HCT116 (cell line): Measurements from ENCODE around the gene ATXN1. TPM values are rescaled to one million over a fixed set of nuclear protein-coding genes. Genes with fewer than 3 reads are reported as not detected.

Experiments used
- ATAC-seq: fragments of 200-7000 bp; cut with Tn5 transposase; 2 replicates; pipeline ENCODE4 v1.9.1; 2020; ENCODE audit warnings: mild to moderate bottlenecking, moderate library complexity
- BruUV-seq: library from RNA; stranded (reverse); fragments of 400-500 nt; replicated peaks from 2 replicates; lab custom pipeline; 2021; lab: Mats Ljungman, UMichigan
- CTCF ChIA-PET: fragments of 300-600 bp; sonication (Branson Sonifier 250); formaldehyde crosslinking; loops from one replicate; lab custom pipeline; 2021; ENCODE audit warnings: antibody characterized with exemption; lab: Charles Lee
- POLR2A ChIA-PET: fragments of 300-600, 350-600 bp; sonication (Branson Sonifier 250); formaldehyde crosslinking; loops from one replicate; lab custom pipeline; 2021; ENCODE audit warnings: antibody characterized with exemption; lab: Charles Lee
- RAD21 ChIA-PET, 2 experiments: fragments of 300-600 bp; sonication (Branson Sonifier 250); formaldehyde crosslinking; loops; one replicate each; lab custom pipeline; 2023; ENCODE audit warnings: low total read pairs in 2 of 2; ENCODE audit not compliant: uncharacterized antibody in 2 of 2, unreplicated experiment in 2 of 2, low non-redundant PET in 1 of 2; lab: Charles Lee
- DNase-seq: peaks from one replicate; pipeline ENCODE4 v3.0.0-alpha.2; 2010; ENCODE audit warnings: low read depth, low spot score
- H2AFZ ChIP-seq: fragments of 200-600 bp; shearing (Covaris generic), sonication (generic); 2 replicates; pipeline ENCODE4 v1.6.1; 2017; ENCODE audit warnings: low read depth, mixed run types, mixed read lengths, antibody characterized with exemption, low read length; ENCODE audit not compliant: poor library complexity, severe bottlenecking
- H3K27ac ChIP-seq: 2 replicates; pipeline ENCODE4 v1.5.1; 2012; ENCODE audit warnings: low read depth, low read length
- H3K27me3 ChIP-seq: fragments of 200-600 bp; sonication (generic); 2 replicates; pipeline ENCODE4 v1.6.1; 2016; ENCODE audit warnings: mixed run types, low read length, mixed read lengths; ENCODE audit not compliant: insufficient read depth
- H3K36me3 ChIP-seq, 2 experiments: fragments of 200-500 bp in 1 of 2; fragments of 200-600 bp in 1 of 2; sonication (Bioruptor generic) in 1 of 2; sonication (generic) in 1 of 2; 2 replicates each; pipeline versions ENCODE4 v1.5.1 to v1.6.1; 2014 to 2016; ENCODE audit warnings: low read length in 2 of 2, inconsistent platforms in 1 of 2, mixed read lengths in 1 of 2, mixed run types in 1 of 2; ENCODE audit not compliant: insufficient read depth in 2 of 2, control insufficient read depth in 1 of 2
- H3K4me1 ChIP-seq, 2 experiments: fragments of 200-600 bp in 1 of 2; sonication (generic) in 1 of 2; 2 replicates each; pipeline versions ENCODE4 v1.5.1 to v1.6.1; 2012 to 2017; ENCODE audit warnings: low read length in 2 of 2, inconsistent platforms in 1 of 2, mild to moderate bottlenecking in 1 of 2, mixed read lengths in 1 of 2, mixed run types in 1 of 2, moderate library complexity in 1 of 2; ENCODE audit not compliant: insufficient read depth in 2 of 2, control insufficient read depth in 1 of 2
- H3K4me2 ChIP-seq: fragments of 200-600 bp; sonication (generic); 2 replicates; pipeline ENCODE4 v1.6.1; 2017; ENCODE audit warnings: mixed run types, low read length, mixed read lengths
- H3K4me3 ChIP-seq, 2 experiments: fragments of 200-600 bp in 1 of 2; sonication (generic) in 1 of 2; replicated peaks in 1 of 2; 2 replicates each; pipeline ENCODE4 v1.5.1; 2011 to 2016; ENCODE audit warnings: low read length in 2 of 2, control low read depth in 1 of 2, low read depth in 1 of 2, mild to moderate bottlenecking in 1 of 2, mixed read lengths in 1 of 2, mixed run types in 1 of 2
- H3K79me2 ChIP-seq: fragments of 200-600 bp; sonication (generic); 2 replicates; pipeline ENCODE4 v1.6.1; 2017; ENCODE audit warnings: mild to moderate bottlenecking, mixed run types, low read length, moderate library complexity, mixed read lengths; ENCODE audit not compliant: insufficient read depth
- H3K9ac ChIP-seq: fragments of 200-600 bp; sonication (generic); 2 replicates; pipeline ENCODE4 v1.6.1; 2016; ENCODE audit warnings: low read length, mixed read lengths
- H3K9me2 ChIP-seq: fragments of 200-600 bp; sonication (generic), shearing (Covaris generic); 2 replicates; pipeline ENCODE4 v1.6.1; 2017; ENCODE audit warnings: mixed run types, mild to moderate bottlenecking, moderate library complexity; ENCODE audit not compliant: insufficient read depth
- H3K9me3 ChIP-seq, 2 experiments: fragments of 200-500 bp in 1 of 2; fragments of 200-600 bp in 1 of 2; sonication (Bioruptor generic) in 1 of 2; sonication (generic) in 1 of 2; 2 replicates each; pipeline ENCODE4 v1.6.1; 2014 to 2017; ENCODE audit warnings: low read length in 2 of 2, mixed read lengths in 2 of 2, inconsistent platforms in 1 of 2, low read depth in 1 of 2, mild to moderate bottlenecking in 1 of 2, mixed run types in 1 of 2, moderate library complexity in 1 of 2; ENCODE audit not compliant: control insufficient read depth in 1 of 2, insufficient read depth in 1 of 2
- H4K20me1 ChIP-seq: fragments of 200-600 bp; sonication (generic), shearing (Covaris generic); 2 replicates; pipeline ENCODE4 v1.6.1; 2017; ENCODE audit warnings: mixed run types, mild to moderate bottlenecking, moderate library complexity; ENCODE audit not compliant: insufficient read depth
- CBX3 ChIP-seq: IDR thresholded peaks from 2 replicates; pipeline ENCODE4 v1.6.1; 2012; ENCODE audit warnings: low read depth
- CEBPB ChIP-seq: IDR thresholded peaks from 2 replicates; pipeline ENCODE4 v1.6.1; 2012; ENCODE audit warnings: low read depth
- ELF1 ChIP-seq: IDR thresholded peaks from 2 replicates; pipeline ENCODE4 v1.6.1; 2012; ENCODE audit warnings: low read depth, borderline replicate concordance
- EZH2 ChIP-seq: fragments of 200-600 bp; sonication (generic); IDR thresholded peaks from 2 replicates; pipeline ENCODE4 v1.6.1; 2017; ENCODE audit warnings: antibody characterized with exemption, mixed run types
- EZH2phosphoT487 ChIP-seq: fragments of 200-600 bp; IDR thresholded peaks from 2 replicates; pipeline ENCODE4 v1.6.1; 2018; ENCODE audit warnings: antibody characterized with exemption, borderline replicate concordance
- JUND ChIP-seq: IDR thresholded peaks from 2 replicates; pipeline ENCODE4 v1.6.1; 2012
- POLR2A ChIP-seq: IDR thresholded peaks from 2 replicates; pipeline ENCODE4 v1.7.0; 2011; ENCODE audit warnings: borderline replicate concordance; ENCODE audit not compliant: insufficient read depth, insufficient read length; ENCODE audit errors: extremely low read depth
- POLR2AphosphoS5 ChIP-seq: IDR thresholded peaks from 2 replicates; pipeline ENCODE4 v1.6.1; 2011; ENCODE audit warnings: mild to moderate bottlenecking, low read depth, low read length, moderate library complexity
- RAD21 ChIP-seq: IDR thresholded peaks from 2 replicates; pipeline ENCODE4 v1.6.1; 2012; ENCODE audit warnings: low read depth, mild to moderate bottlenecking
- SIN3A ChIP-seq: IDR thresholded peaks from 2 replicates; pipeline ENCODE4 v1.6.1; 2012; ENCODE audit warnings: low read depth
- SP1 ChIP-seq: IDR thresholded peaks from 2 replicates; pipeline ENCODE4 v1.6.1; 2012; ENCODE audit warnings: low read depth
- SRF ChIP-seq: IDR thresholded peaks from 2 replicates; pipeline ENCODE4 v1.6.1; 2012; ENCODE audit warnings: low read depth
- TCF7L2 ChIP-seq: IDR thresholded peaks from 2 replicates; pipeline ENCODE4 v1.7.0; 2011; ENCODE audit warnings: borderline replicate concordance, inconsistent platforms; ENCODE audit not compliant: insufficient read depth, insufficient read length; ENCODE audit errors: extremely low read depth
- YY1 ChIP-seq: IDR thresholded peaks from 2 replicates; pipeline ENCODE4 v1.6.1; 2011; ENCODE audit warnings: low read length, low read depth, moderate library complexity, mild to moderate bottlenecking; ENCODE audit not compliant: insufficient replicate concordance; ENCODE audit errors: extremely low read depth
- ZFX ChIP-seq: fragments of 450-650 bp; IDR thresholded peaks from 2 replicates; pipeline ENCODE4 v1.6.1; 2017
- ZNF274 ChIP-seq: fragments of 200-500 bp; sonication (Bioruptor generic); IDR thresholded peaks from 2 replicates; pipeline ENCODE4 v1.6.1; 2014; ENCODE audit warnings: mild to moderate bottlenecking, low read depth, low read length, inconsistent platforms
- intact Hi-C: fragments of 100-400 bp; cut with micrococcal nuclease; formaldehyde crosslinking; loops from 2 replicates; pipeline ENCODE4 v1.10.0; 2022
- total RNA-seq: library from RNA; stranded (reverse); gene quantifications from one replicate; pipeline ENCODE4 v1.2.1, GENCODE V29; 2021; ENCODE audit not compliant: unreplicated experiment
- TF ChIP-seq, protein P1 (sequence below): IDR thresholded peaks from 2 replicates; pipeline ENCODE4 v1.6.1; 2012
- TF ChIP-seq, protein P2 (sequence below), 3 experiments: fragments of 200-600 bp in 1 of 3; sonication (generic) in 1 of 3; IDR thresholded peaks in 2 of 3; conservative IDR thresholded peaks in 1 of 3; 2 replicates each; pipeline ENCODE4 v1.5.1; 2012 to 2017; ENCODE audit warnings: low read depth in 2 of 3, low read length in 2 of 3, antibody characterized with exemption in 1 of 3, borderline replicate concordance in 1 of 3, control low read depth in 1 of 3, mild to moderate bottlenecking in 1 of 3, mixed read lengths in 1 of 3, mixed run types in 1 of 3, moderate library complexity in 1 of 3; ENCODE audit not compliant: insufficient read depth in 1 of 3
- TF ChIP-seq, protein P3 (sequence below): IDR thresholded peaks from 2 replicates; pipeline ENCODE4 v1.6.1; 2011; ENCODE audit warnings: mild to moderate bottlenecking, low read length, moderate library complexity; ENCODE audit not compliant: insufficient replicate concordance; ENCODE audit errors: extremely low read depth
- TF ChIP-seq, protein P4 (sequence below): IDR thresholded peaks from 2 replicates; pipeline ENCODE4 v1.6.1; 2012

ATXN1 gene
- total RNA-seq, 1 experiment from 2014 or later: 21.0 TPM

DNA sequence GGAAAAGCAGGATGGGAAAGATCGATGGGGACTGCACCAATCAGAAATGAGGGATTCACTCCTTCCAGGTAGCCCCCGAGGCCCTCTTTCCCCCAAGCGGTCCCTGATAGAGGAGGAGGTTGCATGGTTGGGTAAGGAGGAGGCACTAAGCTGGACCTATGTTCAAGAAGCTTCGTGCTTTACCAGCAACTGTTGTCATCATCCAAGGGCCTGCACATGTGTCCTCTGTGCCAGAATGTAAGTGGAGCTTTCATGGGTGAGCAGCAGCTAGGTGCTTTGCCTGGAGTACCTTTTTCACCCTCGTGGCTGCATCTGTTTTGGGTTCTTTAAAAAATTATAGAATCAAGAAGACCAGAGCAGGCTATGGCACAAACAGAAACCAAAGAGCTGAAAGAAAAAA, 468.8 kb downstream of the ATXN1 start:
- Histone ChIP-seq H2AFZ (no peak overlapping the region), H3K4me2 (no peak overlapping the region), H3K27ac (no peak overlapping the region), H3K4me3 (no peak overlapping the region), H3K4me1 (no peaks in the 10 kb centered on the region), H4K20me1 (no peaks in the 10 kb centered on the region), H3K9me3 (no peaks in the 10 kb centered on the region)
- ChIA-PET POLR2A (no interaction called here), RAD21 (no interaction called here)
- ATAC-seq (no peak), DNase-seq (no peak)
- TF ChIP-seq ZFX (no peak), SIN3A (no peak), POLR2A (no peak), SP1 (no peak), ZNF274 (no peak), CEBPB (no peak), EZH2phosphoT487 (no peak), ELF1 (no peak), JUND (no peak), CBX3 (no peak), YY1 (no peak), POLR2AphosphoS5 (no peak), EZH2 (no peak), TCF7L2 (no peak), RAD21 (no peak), SRF (no peak)
- TF ChIP-seq, protein P1, sequence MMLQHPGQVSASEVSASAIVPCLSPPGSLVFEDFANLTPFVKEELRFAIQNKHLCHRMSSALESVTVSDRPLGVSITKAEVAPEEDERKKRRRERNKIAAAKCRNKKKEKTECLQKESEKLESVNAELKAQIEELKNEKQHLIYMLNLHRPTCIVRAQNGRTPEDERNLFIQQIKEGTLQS: no peak
- TF ChIP-seq, protein P2, sequence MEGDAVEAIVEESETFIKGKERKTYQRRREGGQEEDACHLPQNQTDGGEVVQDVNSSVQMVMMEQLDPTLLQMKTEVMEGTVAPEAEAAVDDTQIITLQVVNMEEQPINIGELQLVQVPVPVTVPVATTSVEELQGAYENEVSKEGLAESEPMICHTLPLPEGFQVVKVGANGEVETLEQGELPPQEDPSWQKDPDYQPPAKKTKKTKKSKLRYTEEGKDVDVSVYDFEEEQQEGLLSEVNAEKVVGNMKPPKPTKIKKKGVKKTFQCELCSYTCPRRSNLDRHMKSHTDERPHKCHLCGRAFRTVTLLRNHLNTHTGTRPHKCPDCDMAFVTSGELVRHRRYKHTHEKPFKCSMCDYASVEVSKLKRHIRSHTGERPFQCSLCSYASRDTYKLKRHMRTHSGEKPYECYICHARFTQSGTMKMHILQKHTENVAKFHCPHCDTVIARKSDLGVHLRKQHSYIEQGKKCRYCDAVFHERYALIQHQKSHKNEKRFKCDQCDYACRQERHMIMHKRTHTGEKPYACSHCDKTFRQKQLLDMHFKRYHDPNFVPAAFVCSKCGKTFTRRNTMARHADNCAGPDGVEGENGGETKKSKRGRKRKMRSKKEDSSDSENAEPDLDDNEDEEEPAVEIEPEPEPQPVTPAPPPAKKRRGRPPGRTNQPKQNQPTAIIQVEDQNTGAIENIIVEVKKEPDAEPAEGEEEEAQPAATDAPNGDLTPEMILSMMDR (IDR thresholded peaks at IDR 0.05 in 2 of 3, conservative IDR thresholded peaks at IDR 0.05 in 1 of 3; ENCODE audit: borderline replicate concordance in 1 of 3, insufficient read depth in 1 of 3, low read depth in 2 of 3, low read length in 2 of 3): no peak
- TF ChIP-seq, protein P3, sequence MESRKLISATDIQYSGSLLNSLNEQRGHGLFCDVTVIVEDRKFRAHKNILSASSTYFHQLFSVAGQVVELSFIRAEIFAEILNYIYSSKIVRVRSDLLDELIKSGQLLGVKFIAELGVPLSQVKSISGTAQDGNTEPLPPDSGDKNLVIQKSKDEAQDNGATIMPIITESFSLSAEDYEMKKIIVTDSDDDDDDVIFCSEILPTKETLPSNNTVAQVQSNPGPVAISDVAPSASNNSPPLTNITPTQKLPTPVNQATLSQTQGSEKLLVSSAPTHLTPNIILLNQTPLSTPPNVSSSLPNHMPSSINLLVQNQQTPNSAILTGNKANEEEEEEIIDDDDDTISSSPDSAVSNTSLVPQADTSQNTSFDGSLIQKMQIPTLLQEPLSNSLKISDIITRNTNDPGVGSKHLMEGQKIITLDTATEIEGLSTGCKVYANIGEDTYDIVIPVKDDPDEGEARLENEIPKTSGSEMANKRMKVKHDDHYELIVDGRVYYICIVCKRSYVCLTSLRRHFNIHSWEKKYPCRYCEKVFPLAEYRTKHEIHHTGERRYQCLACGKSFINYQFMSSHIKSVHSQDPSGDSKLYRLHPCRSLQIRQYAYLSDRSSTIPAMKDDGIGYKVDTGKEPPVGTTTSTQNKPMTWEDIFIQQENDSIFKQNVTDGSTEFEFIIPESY: no peak
- TF ChIP-seq, protein P4, sequence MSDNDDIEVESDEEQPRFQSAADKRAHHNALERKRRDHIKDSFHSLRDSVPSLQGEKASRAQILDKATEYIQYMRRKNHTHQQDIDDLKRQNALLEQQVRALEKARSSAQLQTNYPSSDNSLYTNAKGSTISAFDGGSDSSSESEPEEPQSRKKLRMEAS: no peak
- TF ChIP-seq, all 23 proteins: peak for 0
- H3K36me3 ChIP-seq: no peaks in the 10 kb centered on the region
- no peak overlapping the region for H3K9ac ChIP-seq
- H3K9me2 ChIP-seq: no peaks in the 10 kb centered on the region
- H3K27me3 ChIP-seq: no peaks in the 10 kb centered on the region
- BruUV-seq: no TSS peak
- intact Hi-C loops: no loop called here
- no peaks in the 10 kb centered on the region for H3K79me2 ChIP-seq
- CTCF ChIA-PET: interaction anchor here (1.0 kb wide), 1 partner anchor 794 kb away, joined by 4 read pairs; no protein-coding TSS in a partner anchor
